Hindlimb muscle (tissue), 1 donor: ENCODE results near the gene PRRX2. TPM values are rescaled to one million over a fixed set of nuclear protein-coding genes. Genes with fewer than 3 reads are reported as not detected.

ENCODE experiments used
- DNase-seq: peaks from one replicate; pipeline ENCODE4 v3.0.0-alpha.2; 2013
- polyA plus RNA-seq: library from polyadenylated mRNA; unstranded; fragments of 120-200 nt; gene quantifications from one replicate; pipeline ENCODE4 v1.2.1, GENCODE V29; 2013; ENCODE audit not compliant: insufficient read length

PRRX2 gene
- polyA plus RNA-seq, 1 donor = 2.9 TPM

DNA sequence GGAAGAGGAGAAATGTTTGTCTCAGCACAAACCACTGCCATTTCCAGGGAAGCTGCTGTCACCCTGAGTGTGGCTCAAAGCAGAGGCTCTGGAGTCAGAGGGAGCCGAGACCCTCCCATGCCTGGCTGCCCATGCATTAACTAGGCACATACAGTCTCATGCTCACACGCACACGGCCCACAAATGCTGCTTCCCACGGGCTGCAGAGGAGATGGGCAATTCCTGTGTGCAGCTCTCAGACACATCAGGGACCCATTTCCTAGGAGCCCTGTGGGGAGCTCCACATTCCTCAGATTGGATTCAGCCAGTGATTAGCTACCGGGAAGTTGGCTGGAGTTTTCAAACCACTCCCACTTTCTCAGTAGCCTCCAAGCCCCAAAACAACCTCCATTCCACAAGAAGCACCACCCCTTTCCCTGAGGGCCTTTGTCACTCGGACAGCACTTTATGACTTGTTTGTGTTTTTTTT, 96.5 kb downstream of the PRRX2 start:
- peak; percentile 57 for DNase-seq

DNA sequence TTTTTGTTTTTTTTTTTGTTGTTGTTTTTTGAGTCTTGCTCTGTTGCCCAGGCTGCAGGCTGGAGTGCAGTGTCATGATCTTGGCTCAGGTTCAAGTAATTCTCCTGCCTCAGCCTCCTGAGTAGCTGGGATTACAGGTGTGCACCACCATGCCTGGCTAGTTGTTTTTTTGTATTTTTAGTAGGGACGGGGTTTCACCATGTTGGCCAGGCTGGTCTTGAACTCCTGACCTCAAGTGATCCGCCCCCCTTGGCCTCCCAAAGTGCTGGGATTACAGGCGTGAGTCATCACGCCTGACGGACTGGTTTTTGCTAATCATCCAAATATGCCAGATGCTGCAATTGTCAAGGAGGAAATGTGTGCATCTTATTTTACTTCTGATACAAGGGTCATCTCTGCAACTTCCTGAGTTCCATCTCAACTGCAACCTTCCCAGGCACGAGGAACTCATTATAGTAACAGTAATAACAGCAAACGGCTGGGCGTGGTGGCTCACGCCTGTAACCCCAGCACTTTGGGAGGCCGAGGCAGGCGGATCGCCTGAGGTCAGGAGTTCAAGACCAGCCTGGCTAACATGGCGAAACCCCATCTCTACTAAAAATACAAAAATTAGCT, 97.0 kb downstream of the PRRX2 start:
- DNase-seq = peak; percentile 64

DNA sequence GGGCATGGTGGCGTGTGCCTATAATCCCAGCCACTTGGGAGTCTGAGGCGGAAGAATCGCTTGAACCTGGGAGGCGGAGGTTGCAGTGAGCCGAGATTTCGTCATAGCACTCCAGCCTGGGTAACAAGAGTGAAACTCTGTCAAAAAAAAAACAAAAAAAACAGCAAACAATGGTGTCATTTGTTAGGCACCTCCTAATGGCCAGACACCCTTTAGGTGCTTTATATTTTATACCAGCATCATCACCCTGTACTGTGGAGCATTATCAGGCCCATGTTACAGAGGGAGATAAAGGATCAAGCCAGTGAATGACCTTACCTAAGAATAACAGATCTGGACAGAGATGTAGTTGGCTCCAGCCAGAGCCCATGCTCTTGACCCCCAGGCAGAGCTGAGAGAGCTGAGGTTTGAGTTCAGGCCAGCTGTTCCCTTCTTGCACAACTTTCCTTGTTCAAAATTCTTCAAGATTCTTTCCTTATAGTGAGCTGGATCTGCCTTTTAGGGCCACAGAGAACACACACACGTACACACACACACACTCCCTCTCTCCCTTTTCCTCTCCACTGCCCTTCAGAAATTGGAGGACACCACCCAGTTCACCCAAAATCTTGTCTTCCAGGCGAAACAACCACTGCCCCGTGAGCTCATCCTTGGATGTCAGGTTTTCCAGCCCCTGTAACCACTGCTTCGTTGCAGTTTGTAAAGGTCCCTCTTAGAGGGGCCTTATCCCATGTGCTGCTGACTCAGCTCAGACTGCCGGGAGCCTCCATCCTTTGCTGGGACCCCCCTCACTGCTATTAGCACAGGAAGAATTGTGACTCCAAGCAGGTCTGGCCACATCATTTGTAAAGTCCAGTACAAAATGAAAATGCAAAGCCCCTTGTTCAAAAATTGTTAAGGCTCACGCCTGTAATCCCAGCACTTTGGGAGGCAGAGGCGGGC, 97.8 kb downstream of the PRRX2 start:
- no peak for DNase-seq

DNA sequence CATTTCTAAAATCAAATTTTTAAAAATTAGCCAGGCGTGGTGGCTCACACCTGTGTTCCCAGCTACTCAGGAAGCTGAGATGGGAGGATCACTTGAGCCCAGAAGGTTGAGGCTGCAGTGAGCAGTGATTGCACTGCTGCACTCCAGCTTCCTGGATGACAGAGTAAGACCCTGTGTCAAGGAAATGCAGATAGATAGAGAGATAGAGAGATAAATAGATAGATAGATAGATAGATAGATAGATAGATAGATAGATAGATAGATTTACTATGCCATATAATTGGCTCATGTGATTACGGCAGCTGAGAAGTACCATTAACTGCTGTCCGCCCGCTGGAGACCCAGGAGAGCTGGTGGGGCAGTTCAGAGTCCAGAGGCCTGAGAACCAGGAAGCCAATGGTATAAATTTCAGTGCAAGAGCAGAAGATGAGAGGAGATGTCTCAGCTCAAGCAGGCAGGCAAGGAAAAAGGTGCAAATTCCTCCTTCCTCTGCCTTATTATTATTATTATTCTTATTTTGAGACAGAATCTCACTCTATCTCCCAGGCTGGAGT, 100.4 kb downstream of the PRRX2 start:
- DNase-seq = no peak

DNA sequence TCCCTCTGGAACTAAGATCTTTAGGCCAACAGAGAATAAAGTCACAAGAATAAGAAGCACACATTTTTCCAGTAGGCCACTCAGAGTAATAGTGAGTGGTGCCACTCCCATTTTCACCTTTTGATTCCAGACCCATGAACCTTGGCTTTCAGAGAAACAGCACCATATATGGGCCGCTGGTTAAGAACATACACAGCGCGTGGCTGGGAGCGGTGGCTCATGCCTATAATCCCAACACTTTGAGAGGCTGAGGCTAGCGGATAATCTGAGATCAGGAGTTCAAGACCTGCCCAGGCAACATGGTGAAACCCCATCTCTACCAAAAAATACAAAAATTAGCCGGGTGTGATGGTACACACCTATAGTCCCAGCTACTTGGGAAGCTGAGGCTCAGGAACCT, 103.0 kb downstream of the PRRX2 start:
- no peak for DNase-seq

DNA sequence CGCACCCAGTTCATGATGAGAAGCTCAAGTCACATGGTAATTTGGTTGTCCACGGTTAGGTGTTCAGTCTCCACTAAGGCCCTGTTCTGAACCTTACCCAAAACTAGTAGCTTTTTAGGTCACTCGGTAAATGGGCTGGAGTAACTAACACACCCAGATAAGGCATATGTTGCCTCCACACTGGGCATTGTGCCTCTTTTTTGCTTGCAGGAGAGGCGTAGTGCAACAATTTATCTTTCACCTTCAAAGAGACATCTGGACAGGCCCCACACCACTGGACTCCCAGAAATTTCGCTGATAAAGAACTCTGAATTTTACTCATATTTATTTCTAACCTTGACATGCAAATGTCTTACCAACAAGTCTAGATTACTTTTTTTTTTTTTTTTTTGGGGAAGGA, 104.2 kb downstream of the PRRX2 start:
- no peak for DNase-seq

DNA sequence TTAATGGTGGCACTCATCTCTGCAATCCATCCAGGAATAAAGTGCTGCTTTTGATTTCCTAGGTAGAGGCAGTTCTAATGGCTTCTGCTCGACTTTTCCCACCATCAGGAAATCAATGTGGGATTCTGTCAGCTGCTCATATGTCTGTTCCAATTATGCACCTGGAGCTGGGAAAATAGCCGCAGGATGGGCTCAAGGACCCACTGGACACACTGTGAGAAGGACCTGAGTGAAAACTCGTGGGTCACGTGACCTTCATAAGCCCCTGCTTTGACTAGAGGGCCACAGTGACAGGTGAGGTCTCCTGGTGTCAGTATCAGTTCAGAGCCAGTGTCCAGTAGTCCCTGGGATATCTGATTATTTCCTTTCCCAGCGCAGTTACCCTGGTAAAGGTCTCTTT, 105.3 kb downstream of the PRRX2 start:
- DNase-seq = no peak

Other genes with a start within 250 kb of the PRRX2 start
- 0.26 TPM for gene C9orf50, start 44.5 kb upstream of the PRRX2 start, polyA plus RNA-seq
- 40.1 TPM for gene NTMT1, start 39.5 kb upstream of the PRRX2 start, polyA plus RNA-seq
- gene ASB6, start 23.5 kb upstream of the PRRX2 start, polyA plus RNA-seq = 15.2 TPM
- 9.2 TPM for gene PTGES, start 87.4 kb downstream of the PRRX2 start, polyA plus RNA-seq
- gene TOR1B, start 137.5 kb downstream of the PRRX2 start, polyA plus RNA-seq = 13.6 TPM
- 21.6 TPM for gene TOR1A, start 158.5 kb downstream of the PRRX2 start, polyA plus RNA-seq
- 37.0 TPM for gene C9orf78, start 169.6 kb downstream of the PRRX2 start, polyA plus RNA-seq
- gene USP20, start 169.8 kb downstream of the PRRX2 start, polyA plus RNA-seq = 17.5 TPM